Erythroblast (primary cell): ENCODE results near the gene SLC16A8.
A peak's percentile ranks its signal among the peaks of the same experiment; 100 is the strongest.

Experiments used
- DNase-seq, 2 experiments: peaks; one replicate each; lab custom pipeline; 2025; lab: John Stamatoyannopoulos, UW
- GATA1 ChIP-seq: IDR thresholded peaks from 2 replicates; pipeline ENCODE4 v1.6.1; 2011; ENCODE audit warnings: low read depth, mild to moderate bottlenecking, control low read depth, low read length, moderate library complexity
- POLR2A ChIP-seq: IDR thresholded peaks from 2 replicates; pipeline ENCODE4 v1.6.1; 2011; ENCODE audit warnings: mild to moderate bottlenecking, low read length

SLC16A8 gene

DNA sequence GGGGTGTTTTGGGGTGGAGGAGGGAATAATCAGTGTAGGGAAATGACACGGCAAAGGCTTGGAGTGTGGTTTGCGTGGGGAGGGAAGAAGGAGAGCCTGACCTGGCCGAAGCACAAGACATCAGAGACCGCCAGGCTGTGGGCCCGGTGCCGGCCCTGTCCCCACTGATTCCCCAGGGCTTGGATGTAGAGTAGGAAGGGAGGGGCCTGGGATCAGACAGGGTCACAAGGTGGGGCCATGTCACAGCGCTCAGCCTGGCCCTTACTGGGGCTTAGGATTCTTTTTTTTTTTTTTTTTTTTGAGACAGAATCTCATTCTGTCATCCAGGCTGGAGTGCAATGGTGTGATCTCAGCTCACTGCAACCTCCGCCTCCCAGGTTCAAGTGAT, 17.0 kb downstream of the SLC16A8 start:
- TF ChIP-seq POLR2A: no peak
- no peak for DNase-seq

DNA sequence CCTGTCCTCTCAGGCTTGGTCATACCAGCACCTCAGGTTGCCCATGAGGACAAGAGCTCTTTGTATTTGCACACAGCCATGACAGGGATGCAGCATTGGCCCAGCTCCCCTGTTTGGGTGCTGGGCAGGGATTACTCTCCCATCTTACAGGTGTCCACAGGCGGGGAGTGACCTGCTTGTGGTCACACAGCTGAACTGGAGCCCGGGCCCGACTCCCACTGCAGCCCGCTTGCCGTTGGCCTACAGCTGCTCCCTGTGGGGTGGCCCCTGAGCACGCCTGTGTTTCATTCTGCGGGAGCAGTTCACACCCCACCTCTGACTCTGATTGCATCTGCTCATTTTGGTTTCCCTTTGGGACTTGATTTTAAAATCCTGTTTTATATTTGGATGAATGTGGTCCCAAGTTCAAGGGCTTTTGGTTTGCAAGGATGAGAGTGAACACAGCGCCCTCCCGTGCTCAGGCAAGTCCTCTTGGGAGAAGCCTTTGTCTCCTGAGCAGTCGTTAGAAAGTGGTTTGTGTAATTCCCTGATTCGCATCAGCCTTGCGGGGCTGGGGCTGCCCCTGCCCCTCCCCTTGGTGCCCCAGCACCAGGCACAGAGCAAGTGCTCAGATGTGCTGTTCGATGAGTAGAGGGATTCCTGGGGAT, 17.5 kb downstream of the SLC16A8 start:
- no peak for TF ChIP-seq GATA1
- TF ChIP-seq POLR2A: no peak
- no peak for DNase-seq

DNA sequence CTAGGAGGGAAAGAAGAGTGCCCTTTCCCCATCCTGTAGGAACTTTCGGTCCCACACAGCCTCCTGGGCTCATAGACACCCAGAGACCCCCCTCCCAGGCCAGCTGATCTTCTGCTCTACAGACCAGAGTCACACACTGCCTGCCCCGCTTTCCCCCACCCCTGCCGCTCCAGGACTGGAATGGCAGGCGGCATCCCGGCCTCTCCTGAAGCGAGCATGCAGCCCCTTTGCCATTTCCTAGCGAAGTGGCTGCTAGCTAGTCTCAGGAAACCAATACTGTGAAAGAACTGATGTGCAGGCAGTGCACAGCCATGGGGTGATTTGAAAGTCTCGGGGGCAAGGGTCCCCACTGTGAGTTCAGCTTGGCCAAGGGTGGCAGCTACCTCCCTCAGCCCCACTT, 18.4 kb downstream of the SLC16A8 start:
- TF ChIP-seq GATA1 (no peak), POLR2A (no peak)

DNA sequence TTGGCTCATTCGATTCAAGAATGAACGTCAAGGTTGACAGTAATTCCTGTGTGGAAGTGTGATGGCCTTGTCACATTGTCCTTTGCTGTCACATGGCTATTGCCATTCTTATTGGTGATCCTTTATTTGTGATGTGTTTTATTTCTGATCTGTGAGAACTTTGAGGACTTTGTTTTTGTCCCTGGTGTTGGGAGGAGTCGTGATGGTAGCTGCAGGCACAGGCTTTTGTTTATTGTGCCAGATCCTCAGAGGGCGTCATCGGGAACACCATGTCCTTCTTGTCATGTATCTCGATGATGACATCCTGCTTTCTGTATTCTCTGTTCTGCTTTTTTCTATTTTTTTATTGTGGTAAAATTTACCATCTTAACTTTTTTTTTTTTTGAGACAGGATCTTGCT, 21.2 kb downstream of the SLC16A8 start:
- DNase-seq: no peak
- TF ChIP-seq GATA1: no peak
- TF ChIP-seq POLR2A: no peak

More for the DNA sequence above, 18.4 kb downstream of the SLC16A8 start:
- DNase-seq: no peak

DNA sequence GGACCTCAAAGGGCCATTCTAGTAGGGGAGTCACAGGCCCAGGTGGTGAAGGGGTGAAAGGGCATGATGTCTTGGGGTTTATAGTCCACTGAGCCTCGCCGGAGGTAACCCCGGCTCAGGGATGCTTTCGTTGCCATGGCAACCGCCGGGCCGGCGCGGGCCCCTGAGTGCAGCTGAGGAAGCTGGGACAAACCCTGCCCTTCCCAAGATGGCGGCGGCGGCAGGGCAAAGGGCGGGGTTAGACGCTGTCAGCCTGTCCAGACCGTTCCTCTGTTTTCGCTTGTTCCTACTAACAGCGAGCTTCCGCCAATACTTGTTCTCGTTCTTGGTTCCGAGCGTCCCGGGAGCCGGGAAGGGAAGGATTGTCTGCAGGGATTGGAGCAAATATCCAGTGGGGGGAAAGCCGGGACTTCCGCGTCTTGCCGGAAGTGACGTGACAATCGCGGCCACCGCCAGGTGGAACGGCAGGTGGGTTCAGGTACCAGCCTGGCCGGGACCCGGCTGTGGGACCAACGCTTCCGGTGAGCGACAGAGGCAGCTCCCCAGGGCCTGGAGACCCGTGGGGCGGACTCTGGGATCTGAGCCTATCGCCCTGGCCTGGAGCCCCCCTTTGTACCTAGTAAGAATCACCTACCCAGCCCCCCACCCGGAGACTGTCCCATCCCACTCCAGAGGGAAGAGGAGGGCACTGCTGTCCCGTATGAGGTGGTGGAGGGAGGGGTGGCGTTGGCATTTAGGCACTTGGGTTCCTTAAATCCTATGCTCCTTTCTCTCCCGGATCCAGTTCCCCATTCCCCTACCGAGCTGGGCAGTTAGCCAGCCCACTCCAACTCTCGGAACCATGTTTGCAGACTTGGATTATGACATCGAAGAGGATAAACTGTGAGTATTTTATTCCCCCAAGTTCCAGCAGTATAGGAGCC, 26.8 kb downstream of the SLC16A8 start, which contains the start of gene PICK1:
TSS of gene PICK1 (plus strand) at position 436 of the 923 bp plus-strand sequence. CDS start at position 842, 406 bp downstream.
- TF ChIP-seq GATA1 (no peak), POLR2A (no peak)
- peak; percentile 81 to 82 for DNase-seq

DNA sequence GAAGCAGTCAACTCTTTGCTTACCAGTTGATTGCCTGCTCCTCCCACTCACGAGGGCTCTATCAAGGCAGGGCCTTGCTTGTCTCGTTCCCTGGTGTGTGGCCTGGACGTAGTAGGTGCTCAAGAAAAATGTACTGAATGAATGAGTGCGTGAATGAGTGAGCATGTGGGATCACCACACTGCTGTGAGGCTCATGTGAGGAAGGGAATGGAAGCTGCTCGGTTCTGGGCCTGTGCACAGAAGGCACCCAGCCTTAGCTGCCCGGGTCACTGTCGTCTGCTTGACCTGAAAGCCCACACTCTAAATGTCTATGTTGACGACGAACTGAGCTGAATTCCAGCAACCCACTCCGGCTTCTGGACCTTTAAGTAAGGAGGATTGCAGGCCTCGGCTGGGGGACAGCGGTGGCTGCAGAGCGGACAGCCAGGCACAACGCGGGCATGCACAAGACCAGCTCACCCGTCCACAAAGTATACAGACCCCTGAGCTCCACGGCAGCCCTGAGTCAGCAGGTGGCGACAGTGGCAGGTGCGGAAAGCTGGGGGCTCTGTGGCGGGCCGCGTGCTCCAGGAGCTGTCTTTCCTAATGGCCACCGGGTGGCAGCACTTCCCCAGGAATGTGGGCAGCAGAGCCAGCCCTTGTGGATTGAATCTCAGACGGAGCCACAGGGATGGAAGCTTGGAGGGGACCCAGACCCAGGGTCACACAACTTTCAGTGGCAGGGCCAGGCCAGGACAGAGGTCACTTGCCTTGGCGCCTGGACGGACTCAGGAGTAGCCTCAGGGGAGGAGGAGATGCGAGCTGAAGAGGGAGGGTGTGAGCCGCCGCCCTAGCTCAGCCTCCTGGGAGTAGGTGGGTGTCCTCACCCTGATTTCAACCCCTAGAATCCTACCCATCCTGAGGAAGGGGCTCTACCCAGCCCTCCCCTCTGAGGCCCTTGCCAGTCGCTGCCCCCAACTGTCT, 31.8 kb downstream of the SLC16A8 start:
- peak; percentile 73 to 87 for DNase-seq
- no peak for TF ChIP-seq POLR2A
- no peak for TF ChIP-seq GATA1

DNA sequence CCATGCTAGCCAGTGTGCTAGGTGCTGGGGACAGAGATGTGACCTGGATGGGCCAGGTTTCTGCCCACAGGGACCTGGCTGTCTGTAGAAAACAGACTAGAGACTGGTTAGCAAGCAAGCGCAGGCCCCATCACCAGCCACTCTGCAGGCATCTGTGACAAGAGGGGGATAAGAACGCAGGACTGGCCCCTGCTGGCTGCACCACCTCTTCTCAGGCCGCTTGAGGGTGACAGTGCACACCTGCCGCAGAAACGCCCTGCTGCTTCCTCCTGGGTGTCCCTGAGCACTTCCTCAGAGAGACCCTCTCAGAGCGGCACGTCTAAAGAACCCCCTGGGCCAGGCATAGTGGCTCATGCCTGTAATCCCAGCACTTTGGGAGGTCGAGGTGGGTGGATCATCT, 32.7 kb downstream of the SLC16A8 start:
- no peak for TF ChIP-seq GATA1
- TF ChIP-seq POLR2A: no peak
- no peak for DNase-seq

DNA sequence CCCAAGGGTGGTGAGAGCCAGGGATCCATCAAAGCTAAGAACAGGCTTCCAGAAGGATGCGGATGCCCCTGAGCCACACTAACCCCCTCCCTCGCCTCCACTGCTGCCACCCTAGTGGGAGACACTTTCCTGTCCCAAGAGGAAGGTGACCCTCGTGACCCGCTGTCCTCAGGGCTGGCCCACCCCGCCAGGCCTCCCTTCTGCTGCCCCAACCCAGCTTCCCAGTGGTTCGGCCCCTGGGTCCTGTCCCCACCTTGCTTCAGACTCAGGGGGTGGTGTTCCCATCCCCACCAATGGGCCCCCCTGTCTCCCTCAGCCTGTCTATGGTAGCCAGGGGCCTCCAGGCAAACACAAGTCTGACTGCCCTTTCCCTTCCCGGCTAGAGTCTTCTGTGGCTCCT, 33.3 kb downstream of the SLC16A8 start:
- no peak for DNase-seq
- TF ChIP-seq GATA1 (no peak), POLR2A (no peak)

DNA sequence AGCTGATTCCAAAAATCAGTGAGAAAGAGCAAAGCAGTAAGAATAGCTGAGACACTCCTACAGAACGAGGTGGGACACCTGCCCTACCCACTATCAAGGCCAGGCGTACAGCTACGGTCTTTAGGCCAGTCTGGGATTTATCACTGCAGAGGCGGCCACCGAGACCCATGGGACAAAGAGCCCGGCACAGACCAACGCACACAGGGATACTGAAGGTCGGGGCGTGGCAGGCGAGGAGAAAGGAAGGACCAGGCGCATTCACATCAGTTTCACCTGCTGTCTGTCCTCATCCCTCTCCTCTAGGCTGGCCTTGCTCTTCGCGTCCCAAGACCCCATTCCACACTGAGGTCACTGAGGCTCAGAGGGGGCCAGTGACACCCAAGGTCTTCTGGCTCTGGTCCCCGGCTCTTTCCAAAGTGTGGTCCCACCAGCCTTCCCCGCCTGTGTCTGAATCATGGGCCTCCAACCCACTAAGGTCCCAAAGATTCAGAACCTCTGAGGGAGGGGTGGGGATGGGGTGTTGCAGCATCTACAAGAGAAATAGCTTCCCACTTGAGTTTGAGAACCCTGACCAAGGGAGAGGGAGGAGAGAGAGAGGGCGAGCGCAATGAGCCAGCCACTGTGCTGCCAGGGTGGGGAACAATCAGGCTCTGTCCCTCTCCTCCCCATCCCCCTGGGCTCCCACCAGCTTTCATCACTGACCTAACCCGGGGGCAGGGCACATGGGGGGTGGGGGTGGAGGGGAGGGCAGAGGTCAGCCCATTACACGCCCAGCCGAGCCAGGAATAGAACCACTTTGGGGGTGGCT, 34.0 kb downstream of the SLC16A8 start:
- TF ChIP-seq GATA1: no peak
- TF ChIP-seq POLR2A: no peak
- DNase-seq: no peak

DNA sequence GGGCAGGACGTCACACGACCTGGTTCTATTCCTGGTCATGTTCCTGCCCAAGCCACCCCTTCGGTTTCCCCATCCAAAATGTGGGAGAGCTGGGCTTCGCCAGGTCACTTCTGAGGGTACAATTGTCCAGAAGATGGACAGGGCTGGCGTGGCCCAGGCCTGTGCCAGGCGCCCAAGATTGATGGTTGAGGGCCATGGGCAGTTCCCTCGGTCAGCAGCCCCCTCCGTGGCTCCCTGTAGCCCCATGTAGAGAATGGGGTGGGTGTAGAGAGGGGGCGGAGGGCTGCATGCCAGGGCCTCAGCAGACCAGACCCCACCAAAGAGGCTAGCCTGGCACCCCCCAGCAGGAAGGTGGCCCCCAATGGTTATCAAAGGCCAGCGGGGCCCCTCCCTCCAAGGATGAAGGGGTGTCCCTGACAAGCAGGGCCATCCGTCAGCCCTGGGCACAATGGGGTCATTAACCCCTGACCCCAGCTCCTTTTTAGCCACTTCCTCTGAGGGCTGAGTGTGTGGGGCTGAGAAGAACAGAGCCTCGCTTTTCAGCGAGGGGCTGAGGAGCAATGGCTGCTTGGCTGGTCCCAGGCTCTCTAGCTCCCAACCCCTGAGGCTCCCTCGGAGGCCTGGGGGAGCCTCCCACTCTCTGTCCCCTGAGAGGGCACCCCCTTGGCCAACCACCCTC, 37.8 kb downstream of the SLC16A8 start:
- no peak for DNase-seq
- TF ChIP-seq GATA1 (no peak), POLR2A (no peak)

DNA sequence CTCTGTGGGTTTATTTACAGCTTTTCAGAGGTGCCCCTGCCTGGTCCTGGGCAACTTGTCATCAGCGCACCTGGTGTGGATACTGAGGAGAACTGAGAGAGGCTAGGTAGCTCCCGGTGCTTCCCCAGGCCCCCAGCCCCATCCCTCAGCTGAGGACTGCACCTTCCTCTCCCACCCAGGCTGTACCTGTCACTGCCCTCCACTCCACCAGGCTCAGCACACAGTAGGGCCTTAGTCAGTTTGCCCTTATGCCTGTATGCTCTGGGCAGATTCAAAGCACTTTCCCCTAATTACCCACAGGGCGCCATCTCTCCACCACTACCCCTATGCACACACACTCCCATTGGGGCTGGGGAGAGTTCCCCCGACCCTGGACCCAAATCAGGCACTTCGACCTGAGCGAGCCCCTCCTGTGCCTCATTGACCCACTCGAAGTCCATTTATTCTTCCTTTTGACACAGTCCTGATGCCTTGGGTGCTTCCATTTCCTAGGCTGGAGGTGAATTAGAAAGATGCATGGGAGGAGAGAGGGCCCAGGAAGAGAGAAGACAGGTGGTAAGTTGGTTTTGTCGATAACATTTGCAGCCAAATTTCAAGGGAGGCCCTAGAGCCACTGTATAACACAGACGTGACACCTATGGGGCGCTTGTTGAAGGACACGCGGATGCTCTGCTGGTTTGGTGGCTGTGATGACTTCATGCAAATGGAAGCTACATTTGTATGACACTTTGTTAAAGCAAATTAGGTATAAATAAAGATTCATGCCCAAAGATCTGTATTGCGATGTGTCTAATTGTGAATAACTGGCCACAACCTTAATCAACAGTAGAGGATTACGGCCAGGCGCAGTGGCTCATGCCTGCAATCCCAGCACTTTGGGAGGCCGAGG, 40.6 kb downstream of the SLC16A8 start:
- no peak for DNase-seq
- no peak for TF ChIP-seq GATA1
- no peak for TF ChIP-seq POLR2A

DNA sequence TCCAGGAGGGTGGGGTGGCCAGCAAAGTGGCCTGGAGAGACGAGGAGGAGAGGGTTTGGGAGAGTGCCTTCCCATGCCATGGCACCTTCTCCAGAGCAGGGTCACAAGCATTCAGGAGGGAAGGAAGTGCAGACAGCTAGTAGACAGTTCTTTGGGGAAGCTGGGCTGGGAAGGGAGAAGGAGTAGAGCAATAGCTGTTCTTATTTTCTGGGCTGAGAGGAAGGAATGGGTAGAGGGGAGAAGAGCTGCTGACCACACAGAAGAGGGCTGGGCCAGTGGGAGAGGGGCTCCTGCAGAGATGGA, 41.5 kb downstream of the SLC16A8 start:
- DNase-seq: no peak
- no peak for TF ChIP-seq POLR2A
